ENCODE measurements around the gene BRAT1. TPM values are rescaled to one million over a fixed set of nuclear protein-coding genes. Genes with fewer than 3 reads are reported as not detected.
"Not testable (repeated sequence)": the region's sequence is repeated elsewhere in the genome, so short reads cannot be mapped to it uniquely, and the experiment has no call there.

Gene BRAT1
- polyA plus RNA-seq, 3 donors from 2014 or later: 15.0 to 42.4 (median 19.2) TPM

DNA sequence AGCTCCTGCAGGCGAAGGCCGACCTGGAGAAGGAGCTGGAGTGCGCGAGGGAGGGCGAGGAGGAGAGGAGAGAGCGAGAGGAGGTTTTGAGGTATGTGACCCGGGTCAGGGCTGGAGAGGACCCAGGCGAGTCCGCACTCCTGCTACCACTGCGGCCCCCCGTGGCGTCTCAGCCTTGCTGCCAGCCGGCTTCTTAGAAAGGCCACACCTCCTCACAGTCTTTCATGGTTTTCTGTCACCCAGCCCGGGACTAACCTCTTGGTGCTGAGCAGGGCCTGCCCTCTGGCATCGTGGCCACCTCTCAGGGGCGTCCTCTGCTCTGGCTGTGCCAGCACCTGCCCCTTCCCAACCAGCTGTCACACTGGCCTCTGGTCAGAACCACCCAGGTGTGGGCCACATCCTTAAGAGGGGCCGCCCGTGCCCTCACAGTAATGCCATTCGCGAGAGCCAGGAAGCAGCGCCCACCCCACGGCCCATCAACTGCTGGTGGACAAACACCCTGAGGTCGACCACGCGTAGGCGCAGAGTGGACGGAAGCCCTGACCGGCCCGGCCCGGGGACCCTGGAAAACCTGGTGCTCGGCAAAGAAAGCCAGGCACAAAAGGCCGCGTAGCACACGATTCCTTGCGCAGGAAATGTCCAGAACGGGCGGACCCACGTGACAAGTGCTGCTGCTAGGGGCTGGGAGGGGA is 37.9 kb upstream of the BRAT1 start:
- Mint-ChIP-seq H3K27ac (no peak overlapping the region), H3K27me3 (ENCODE audit: low read depth in 3 of 3) (no peaks in the 10 kb centered on the region), H3K36me3 (peaks cover 5 to 31% (median 25%) of the 10 kb centered on the region in 3 donors), H3K4me3 (no peak overlapping the region), H3K9me3 (no peaks in the 10 kb centered on the region), H3K4me1 (no peaks in the 10 kb centered on the region)
- no peak for DNase-seq

- Mint-ChIP-seq H3K4me1 (no peaks in the 10 kb centered on the region), H3K27me3 (ENCODE audit: low read depth in 3 of 3) (no peaks in the 10 kb centered on the region), H3K9me3 (no peaks in the 10 kb centered on the region), H3K36me3 (peaks cover 5 to 31% (median 25%) of the 10 kb centered on the region in 3 donors), H3K27ac (no peak overlapping the region), H3K4me3 (no peak overlapping the region)
- DNase-seq: no peak
These were observed 37.1 kb upstream of the BRAT1 start for GRCh38 chr7:2592375-2592865.

DNA sequence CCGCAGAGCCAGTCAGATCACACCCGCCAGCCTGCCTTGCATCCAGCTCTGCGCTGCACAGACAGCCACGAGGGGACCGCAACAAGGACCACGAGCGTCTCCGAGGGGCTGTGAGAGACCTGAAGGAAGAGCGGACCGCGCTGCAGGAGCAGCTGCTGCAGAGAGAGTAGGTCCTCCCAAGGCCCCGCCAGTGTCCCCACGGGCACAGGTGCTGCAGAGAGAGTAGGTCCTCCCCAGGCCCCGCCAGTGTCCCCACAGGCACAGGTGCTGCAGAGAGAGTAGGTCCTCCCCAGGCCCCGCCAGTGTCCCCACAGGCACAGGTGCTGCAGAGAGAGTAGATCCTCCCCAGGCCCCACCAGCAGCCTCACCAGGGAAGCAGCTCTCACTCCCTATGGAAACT is 34.6 kb upstream of the BRAT1 start:
- H3K27me3 Mint-ChIP-seq (ENCODE audit: low read depth in 3 of 3); H3K27ac Mint-ChIP-seq; DNase-seq; H3K4me1 Mint-ChIP-seq; H3K4me3 Mint-ChIP-seq; H3K9me3 Mint-ChIP-seq: not testable (repeated sequence)
- peaks cover 3 to 22% (median 22%) of the 10 kb centered on the region in 3 donors for H3K36me3 Mint-ChIP-seq

DNA sequence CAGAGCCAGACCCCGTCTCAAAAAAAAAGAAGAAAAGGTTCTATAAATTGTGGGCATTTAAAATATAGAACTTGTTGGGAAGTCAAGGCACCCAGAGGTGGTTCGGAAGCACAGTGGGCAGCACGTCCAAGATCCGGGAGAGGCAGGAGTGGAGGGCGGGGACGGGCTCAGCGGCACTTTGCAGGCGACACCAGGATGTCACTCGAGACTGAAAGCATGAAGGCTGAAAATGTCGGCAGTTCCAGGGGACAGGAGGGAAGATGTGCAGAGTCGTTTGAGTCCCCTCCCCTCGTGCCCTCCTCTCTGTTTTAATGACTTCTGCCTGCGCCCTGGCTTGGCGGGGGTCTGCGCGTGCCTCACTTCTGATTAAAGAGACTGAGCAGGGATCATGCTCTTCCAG is 34.0 kb upstream of the BRAT1 start:
- Mint-ChIP-seq H3K4me1 (peaks cover 0 to 2% of the 10 kb centered on the region in 2 donors), H3K4me3 (no peak overlapping the region), H3K9me3 (no peaks in the 10 kb centered on the region), H3K27me3 (ENCODE audit: low read depth in 3 of 3) (no peaks in the 10 kb centered on the region), H3K36me3 (peaks cover 4 to 23% (median 21%) of the 10 kb centered on the region in 3 donors), H3K27ac (no peak overlapping the region)
- no peak for DNase-seq

GRCh38 chr7:2587778-2588177 is 32.5 kb upstream of the BRAT1 start:
- Mint-ChIP-seq H3K4me3 (no peak overlapping the region), H3K27me3 (ENCODE audit: low read depth in 3 of 3) (peaks cover 0 to 1% (median 0%) of the 10 kb centered on the region in 3 donors), H3K36me3 (peaks cover 7 to 24% (median 23%) of the 10 kb centered on the region in 3 donors), H3K4me1 (peaks cover 0 to 5% of the 10 kb centered on the region in 2 donors), H3K9me3 (no peaks in the 10 kb centered on the region), H3K27ac (no peak overlapping the region)
- no peak for DNase-seq

DNA sequence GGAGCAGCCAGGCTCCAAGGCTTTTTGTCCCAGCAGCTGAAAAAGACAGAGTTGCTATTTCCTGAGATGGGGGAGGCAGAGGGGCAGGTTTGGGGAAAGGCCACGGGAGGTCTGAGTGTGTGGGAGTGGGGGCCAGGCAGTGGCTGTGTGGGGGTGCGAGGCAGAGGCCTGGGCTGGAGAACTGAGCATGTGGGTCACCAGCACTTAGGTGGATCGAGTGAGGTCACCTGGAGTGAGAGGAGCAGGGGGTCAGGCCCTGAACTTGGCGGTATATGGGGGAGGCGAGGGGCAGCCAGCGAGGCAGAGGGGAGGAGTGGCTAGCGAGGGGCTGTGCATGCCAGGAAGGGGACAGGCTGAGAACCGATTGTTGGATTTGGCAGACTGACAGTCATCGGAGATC is 31.8 kb upstream of the BRAT1 start:
- H3K36me3 Mint-ChIP-seq: peaks cover 7 to 23% (median 19%) of the 10 kb centered on the region in 3 donors
- H3K27me3 Mint-ChIP-seq (ENCODE audit: low read depth in 3 of 3): peaks cover 0 to 1% (median 0%) of the 10 kb centered on the region in 3 donors
- DNase-seq: no peak
- H3K9me3 Mint-ChIP-seq: no peaks in the 10 kb centered on the region
- H3K4me1 Mint-ChIP-seq: peaks cover 0 to 5% of the 10 kb centered on the region in 2 donors
- H3K27ac Mint-ChIP-seq: no peak overlapping the region
- H3K4me3 Mint-ChIP-seq: no peak overlapping the region

DNA sequence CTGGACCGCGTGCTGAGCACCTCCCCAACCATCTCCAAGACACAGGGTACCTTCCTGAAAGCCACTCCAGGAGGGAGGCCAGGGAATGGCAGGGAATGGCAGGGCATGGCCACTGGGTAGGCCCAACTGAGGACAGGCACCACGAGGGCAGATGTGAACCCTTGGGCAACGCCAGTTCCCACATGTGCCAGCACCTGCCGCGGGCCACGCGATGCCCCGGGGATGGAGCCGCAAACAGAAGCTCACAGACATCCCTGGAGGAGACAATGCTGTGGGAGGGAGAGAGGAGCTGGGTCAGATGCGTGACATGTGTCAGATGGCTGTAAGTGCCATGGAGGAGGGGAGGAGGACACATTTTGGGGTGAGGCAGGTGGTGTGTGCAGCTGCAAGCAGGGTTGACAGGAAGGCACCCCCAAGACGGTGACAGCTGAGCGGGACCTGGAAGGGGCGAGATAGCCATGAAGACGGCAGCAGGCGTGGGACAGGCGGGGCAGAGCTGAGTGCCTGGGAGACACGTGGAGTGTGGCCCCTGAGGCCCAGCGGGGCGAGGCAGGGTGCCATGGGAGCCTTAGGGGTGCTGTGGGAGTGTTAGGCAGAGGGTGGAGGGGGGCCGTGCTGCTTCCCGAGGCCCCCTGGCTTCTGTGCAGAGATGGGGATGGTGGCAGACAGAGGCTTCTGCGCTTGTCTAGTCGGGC is 31.1 kb upstream of the BRAT1 start:
- Mint-ChIP-seq H3K9me3 (no peaks in the 10 kb centered on the region), H3K4me1 (peaks cover 0 to 5% of the 10 kb centered on the region in 2 donors), H3K36me3 (peaks cover 7 to 20% (median 18%) of the 10 kb centered on the region in 3 donors), H3K27me3 (ENCODE audit: low read depth in 3 of 3) (peaks cover 0 to 1% (median 0%) of the 10 kb centered on the region in 3 donors), H3K4me3 (no peak overlapping the region), H3K27ac (no peak overlapping the region)
- no peak for DNase-seq

DNA sequence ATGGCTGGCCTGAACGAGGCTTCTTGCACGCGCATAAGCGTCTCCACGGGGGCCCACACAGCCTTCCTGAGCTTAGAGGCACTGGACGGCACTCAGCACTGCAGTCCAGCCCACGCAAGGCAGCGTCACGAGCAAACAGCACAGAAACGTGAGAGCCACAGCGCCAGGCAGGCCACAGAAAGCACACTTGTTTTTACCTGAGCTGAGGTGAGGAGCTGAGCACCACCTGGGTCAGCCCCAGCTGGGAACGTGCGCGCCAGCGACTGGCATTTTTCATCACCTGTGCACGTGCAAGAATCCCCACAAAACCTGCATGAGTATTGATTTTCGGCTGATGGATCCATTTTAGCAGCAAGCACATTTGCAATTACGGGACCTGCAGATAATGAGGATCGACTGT is 30.1 kb upstream of the BRAT1 start:
- peaks cover 0 to 5% of the 10 kb centered on the region in 2 donors for H3K4me1 Mint-ChIP-seq
- H3K4me3 Mint-ChIP-seq: no peak overlapping the region
- no peak for DNase-seq
- H3K36me3 Mint-ChIP-seq: peaks cover 7 to 20% (median 14%) of the 10 kb centered on the region in 3 donors
- peaks cover 0 to 1% (median 0%) of the 10 kb centered on the region in 3 donors for H3K27me3 Mint-ChIP-seq (ENCODE audit: low read depth in 3 of 3)
- H3K27ac Mint-ChIP-seq: no peak overlapping the region
- no peaks in the 10 kb centered on the region for H3K9me3 Mint-ChIP-seq

DNA sequence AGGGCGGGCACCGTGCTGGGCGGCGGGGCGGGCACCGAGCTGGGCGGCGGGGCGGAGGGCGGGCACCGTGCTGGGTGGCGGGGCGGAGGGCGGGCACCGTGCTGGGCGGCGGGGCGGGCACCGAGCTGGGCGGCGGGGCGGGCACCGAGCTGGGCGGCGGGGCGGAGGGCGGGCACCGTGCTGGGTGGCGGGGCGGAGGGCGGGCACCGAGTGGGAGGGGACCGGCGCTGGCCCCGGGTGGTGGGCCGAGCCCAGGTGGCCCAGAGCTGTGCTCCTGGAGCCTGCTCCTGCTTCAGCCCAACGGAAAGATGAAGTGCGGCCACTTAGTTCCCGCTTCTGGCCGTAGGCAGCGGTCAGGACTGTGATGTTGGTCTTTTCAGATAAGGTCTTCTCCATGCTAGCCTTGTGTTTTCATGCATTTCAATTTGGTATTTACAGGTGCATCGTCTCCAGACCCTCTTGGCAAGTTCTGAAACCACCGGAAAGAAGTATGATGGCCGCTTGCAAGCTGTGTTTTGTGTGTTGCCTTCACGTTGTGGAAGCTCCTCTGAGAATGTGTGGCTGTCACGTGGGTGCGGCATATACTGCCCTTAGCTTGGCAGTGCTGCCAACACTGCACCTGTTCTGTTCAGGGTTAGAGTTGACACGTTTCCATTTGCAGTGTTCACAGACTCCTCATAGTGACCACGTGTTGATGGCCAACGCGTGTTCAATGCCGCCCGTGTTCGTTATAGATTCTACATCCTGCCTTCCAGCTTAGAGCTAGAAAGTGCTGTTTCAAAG is 28.7 kb upstream of the BRAT1 start:
- Mint-ChIP-seq H3K36me3 (peaks cover 7 to 17% (median 17%) of the 10 kb centered on the region in 3 donors), H3K9me3 (no peaks in the 10 kb centered on the region), H3K4me3 (no peak overlapping the region), H3K27me3 (ENCODE audit: low read depth in 3 of 3) (peaks cover 0 to 1% (median under 1%) of the 10 kb centered on the region in 3 donors), H3K4me1 (peaks cover 0 to 5% of the 10 kb centered on the region in 2 donors), H3K27ac (no peak overlapping the region)
- DNase-seq: no peak

DNA sequence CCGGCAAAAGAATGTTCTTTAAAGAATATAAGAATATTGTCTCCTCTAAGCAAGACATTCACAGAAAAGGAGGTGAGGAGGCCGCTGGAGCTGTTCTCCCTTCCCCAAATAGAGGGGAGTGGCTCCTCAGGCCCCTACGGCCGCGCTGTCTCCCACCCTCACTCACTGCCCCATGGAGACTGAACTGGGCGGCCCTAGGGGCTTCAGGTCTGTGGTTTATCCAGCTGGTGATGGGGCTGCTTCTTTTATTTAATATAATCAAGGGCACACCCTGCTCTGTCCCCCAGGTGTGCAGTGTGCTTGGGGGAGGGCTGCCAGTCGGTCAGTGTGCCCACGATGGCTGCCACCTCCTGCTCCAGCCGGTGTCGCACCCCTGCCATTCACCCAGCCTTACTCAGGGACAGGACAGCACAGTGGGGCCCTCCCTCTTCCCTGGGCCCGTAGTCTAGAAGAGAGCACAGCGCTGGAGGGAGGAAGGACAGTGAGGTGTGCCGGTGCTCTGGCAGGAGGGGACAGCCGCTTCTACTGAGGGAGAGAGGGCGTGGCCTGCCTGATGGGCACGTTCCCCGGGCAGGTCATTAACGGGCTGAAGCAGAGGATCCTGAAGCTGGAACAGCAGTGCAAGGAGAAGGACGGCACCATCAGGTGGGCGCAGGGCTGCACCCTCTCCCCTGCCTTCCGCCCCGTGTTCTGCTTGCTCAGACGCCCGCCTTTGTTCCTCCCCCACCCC is 26.8 kb upstream of the BRAT1 start:
- H3K27me3 Mint-ChIP-seq (ENCODE audit: low read depth in 3 of 3): peaks cover 1% of the 10 kb centered on the region in 3 donors
- DNase-seq: no peak
- H3K4me1 Mint-ChIP-seq: peaks cover 0 to 5% of the 10 kb centered on the region in 2 donors
- H3K9me3 Mint-ChIP-seq: no peaks in the 10 kb centered on the region
- peaks cover 7 to 19% (median 19%) of the 10 kb centered on the region in 3 donors for H3K36me3 Mint-ChIP-seq
- no peak overlapping the region for H3K27ac Mint-ChIP-seq
- H3K4me3 Mint-ChIP-seq: no peak overlapping the region

GRCh38 chr7:2580636-2581035 is 25.3 kb upstream of the BRAT1 start:
- peaks cover 7 to 19% (median 19%) of the 10 kb centered on the region in 3 donors for H3K36me3 Mint-ChIP-seq
- H3K27me3 Mint-ChIP-seq (ENCODE audit: low read depth in 3 of 3): peaks cover 1 to 2% (median 1%) of the 10 kb centered on the region in 3 donors
- H3K4me3 Mint-ChIP-seq: no peak overlapping the region
- DNase-seq: no peak
- no peak overlapping the region for H3K27ac Mint-ChIP-seq
- peaks cover 2 to 5% of the 10 kb centered on the region in 2 donors for H3K4me1 Mint-ChIP-seq
- H3K9me3 Mint-ChIP-seq: no peaks in the 10 kb centered on the region

- Mint-ChIP-seq H3K4me1 (peaks cover 18 to 20% of the 10 kb centered on the region in 2 donors), H3K27me3 (ENCODE audit: low read depth in 3 of 3) (peaks cover 1 to 6% (median 2%) of the 10 kb centered on the region in 3 donors), H3K36me3 (peaks cover 5 to 23% (median 22%) of the 10 kb centered on the region in 3 donors), H3K4me3 (no peak overlapping the region), H3K9me3 (no peaks in the 10 kb centered on the region), H3K27ac (no peak overlapping the region)
- no peak for DNase-seq
These were observed 22.8 kb upstream of the BRAT1 start for GRCh38 chr7:2577914-2578680.
